Measurements from ENCODE around the gene OR5F1.

- TF ChIP-seq CTCF (IDR thresholded peaks at IDR 0.05; ENCODE audit: low read depth, low read length), result peak; percentile 30; the same call in 1 of the 2 replicates
- TF ChIP-seq EZH2phosphoT487 (IDR thresholded peaks at IDR 0.05; ENCODE audit: low read depth), result no peak
Observed at GRCh38 chr11:55949330-55949729, 45.1 kb downstream of the OR5F1 start.

All from OCI-LY3 (cell line).